Lower lobe of right lung (tissue), 2 donors: ENCODE results near the gene ATG10. TPM values are rescaled to one million over a fixed set of nuclear protein-coding genes. Genes with fewer than 3 reads are reported as not detected.

Experiments
- ATAC-seq, 2 donors: fragments of 200-7000 bp; cut with Tn5 transposase; one replicate each; pipeline ENCODE4 v1.9.1; 2020 to 2022; ENCODE audit warnings: mild to moderate bottlenecking in 2 of 2, moderate library complexity in 2 of 2
- DNase-seq: peaks from one replicate; pipeline ENCODE4 v3.0.0-alpha.2; 2020
- H3K27ac ChIP-seq: fragments of 200-600 bp; one replicate; pipeline ENCODE4 v1.8.0; 2022
- H3K27me3 ChIP-seq: fragments of 200-600 bp; one replicate; pipeline ENCODE4 v1.8.0; 2022; ENCODE audit warnings: low read depth
- H3K36me3 ChIP-seq: fragments of 200-600 bp; one replicate; pipeline ENCODE4 v1.8.0; 2022; ENCODE audit warnings: mild to moderate bottlenecking
- H3K4me1 ChIP-seq: fragments of 200-600 bp; one replicate; pipeline ENCODE4 v1.8.0; 2022
- H3K4me3 ChIP-seq: fragments of 200-600 bp; one replicate; pipeline ENCODE4 v1.8.0; 2022; ENCODE audit warnings: mild to moderate bottlenecking
- H3K9me3 ChIP-seq: fragments of 200-600 bp; one replicate; pipeline ENCODE4 v1.8.0; 2022
- intact Hi-C: fragments of 100-400 bp; cut with DNase I; formaldehyde crosslinking; loops from one replicate; pipeline ENCODE4 v1.11.0; 2022
- total RNA-seq: library from RNA; stranded (reverse); fragmentation: NEBNext Ultra II Directional; extraction: Animal tissue kit (Norgen Biotek cat#: 25700); gene quantifications from one replicate; pipeline ENCODE4 v1.2.1, GENCODE V29; 2021
- TF ChIP-seq, protein P1 (sequence below): fragments of 200-600 bp; IDR thresholded peaks from one replicate; pipeline ENCODE4 v1.8.0; 2022; ENCODE audit warnings: antibody characterized with exemption, mild to moderate bottlenecking
- donor health status: DM: no; HTN: yes; CAD: no; lungs with severe emphysema.

ATG10 gene
- total RNA-seq, 1 donor from 2014 or later: 5.4 TPM

DNA sequence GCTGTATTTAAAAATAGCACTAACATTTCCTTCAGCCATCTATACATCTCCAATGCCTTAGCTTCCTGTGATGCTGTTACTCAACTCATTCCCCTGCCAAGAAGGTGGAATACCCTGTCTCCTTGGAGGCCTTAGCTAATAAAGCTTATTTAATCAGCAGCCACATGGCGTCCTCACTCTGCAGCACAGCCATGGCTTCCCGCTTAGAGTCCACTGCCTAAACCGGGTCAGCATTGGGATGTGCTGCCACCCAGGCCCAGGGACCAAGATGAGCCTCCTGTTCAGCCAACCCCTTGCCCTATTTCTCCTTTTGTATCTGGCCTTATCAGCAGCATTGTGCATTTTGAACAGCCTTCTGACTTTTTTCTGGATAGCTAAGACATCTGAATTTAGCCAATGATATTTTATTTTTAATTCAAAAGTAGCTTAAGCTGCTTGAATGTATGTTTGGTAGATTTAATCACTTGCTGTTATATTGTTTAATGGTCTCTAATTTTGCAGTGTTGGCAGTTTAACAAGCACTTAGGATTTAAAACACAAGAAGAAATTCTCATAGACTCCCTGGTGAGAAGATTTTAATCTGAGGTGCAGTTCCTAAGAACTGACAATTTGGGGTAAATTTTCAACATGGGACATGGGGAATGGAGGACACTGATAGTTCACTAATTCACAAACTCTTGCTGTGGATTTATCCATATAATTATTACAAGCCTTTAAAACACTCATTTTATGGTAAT lies 193.3 kb downstream of the ATG10 start:
- peaks cover 8% of the 10 kb centered on the region for H3K4me1 ChIP-seq
- ATAC-seq: peak; percentile 55 to 64
- DNase-seq: no peak
- no peaks in the 10 kb centered on the region for H3K9me3 ChIP-seq
- no peak overlapping the region for H3K4me3 ChIP-seq
- H3K27ac ChIP-seq: no peak overlapping the region
- intact Hi-C loops: loop anchor here (10.0 kb wide), 1 partner anchor 650 kb away; no protein-coding TSS in a partner anchor
- H3K36me3 ChIP-seq: no peaks in the 10 kb centered on the region
- H3K27me3 ChIP-seq: no peaks in the 10 kb centered on the region
- TF ChIP-seq, protein P1, sequence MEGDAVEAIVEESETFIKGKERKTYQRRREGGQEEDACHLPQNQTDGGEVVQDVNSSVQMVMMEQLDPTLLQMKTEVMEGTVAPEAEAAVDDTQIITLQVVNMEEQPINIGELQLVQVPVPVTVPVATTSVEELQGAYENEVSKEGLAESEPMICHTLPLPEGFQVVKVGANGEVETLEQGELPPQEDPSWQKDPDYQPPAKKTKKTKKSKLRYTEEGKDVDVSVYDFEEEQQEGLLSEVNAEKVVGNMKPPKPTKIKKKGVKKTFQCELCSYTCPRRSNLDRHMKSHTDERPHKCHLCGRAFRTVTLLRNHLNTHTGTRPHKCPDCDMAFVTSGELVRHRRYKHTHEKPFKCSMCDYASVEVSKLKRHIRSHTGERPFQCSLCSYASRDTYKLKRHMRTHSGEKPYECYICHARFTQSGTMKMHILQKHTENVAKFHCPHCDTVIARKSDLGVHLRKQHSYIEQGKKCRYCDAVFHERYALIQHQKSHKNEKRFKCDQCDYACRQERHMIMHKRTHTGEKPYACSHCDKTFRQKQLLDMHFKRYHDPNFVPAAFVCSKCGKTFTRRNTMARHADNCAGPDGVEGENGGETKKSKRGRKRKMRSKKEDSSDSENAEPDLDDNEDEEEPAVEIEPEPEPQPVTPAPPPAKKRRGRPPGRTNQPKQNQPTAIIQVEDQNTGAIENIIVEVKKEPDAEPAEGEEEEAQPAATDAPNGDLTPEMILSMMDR: no peak

- peak; percentile 61 for DNase-seq
- no peak overlapping the region for H3K27ac ChIP-seq
Observed at GRCh38 chr5:82165740-82166530, 194.1 kb downstream of the ATG10 start.

GRCh38 chr5:82167372-82167935 lies 195.6 kb downstream of the ATG10 start:
- Histone ChIP-seq H3K4me3 (no peak overlapping the region), H3K27me3 (no peaks in the 10 kb centered on the region), H3K9me3 (no peaks in the 10 kb centered on the region), H3K36me3 (no peaks in the 10 kb centered on the region), H3K27ac (no peak overlapping the region), H3K4me1 (peaks cover 8% of the 10 kb centered on the region)
- TF ChIP-seq, protein P1: no peak
- intact Hi-C loops: loop anchor here (10.0 kb wide), 1 partner anchor 653 kb away; no protein-coding TSS in a partner anchor
- ATAC-seq (no peak), DNase-seq (no peak)

More at GRCh38 chr5:82165740-82166530, 194.1 kb downstream of the ATG10 start:
- Histone ChIP-seq H3K9me3 (no peaks in the 10 kb centered on the region), H3K36me3 (no peaks in the 10 kb centered on the region), H3K27me3 (no peaks in the 10 kb centered on the region), H3K4me1 (peaks cover 8% of the 10 kb centered on the region), H3K4me3 (no peak overlapping the region)
- TF ChIP-seq, protein P1: peak; percentile 75
- ATAC-seq: peak; percentile 97 to 98
- intact Hi-C loops: loop anchor here (10.0 kb wide), 1 partner anchor 651 kb away; no protein-coding TSS in a partner anchor

DNA sequence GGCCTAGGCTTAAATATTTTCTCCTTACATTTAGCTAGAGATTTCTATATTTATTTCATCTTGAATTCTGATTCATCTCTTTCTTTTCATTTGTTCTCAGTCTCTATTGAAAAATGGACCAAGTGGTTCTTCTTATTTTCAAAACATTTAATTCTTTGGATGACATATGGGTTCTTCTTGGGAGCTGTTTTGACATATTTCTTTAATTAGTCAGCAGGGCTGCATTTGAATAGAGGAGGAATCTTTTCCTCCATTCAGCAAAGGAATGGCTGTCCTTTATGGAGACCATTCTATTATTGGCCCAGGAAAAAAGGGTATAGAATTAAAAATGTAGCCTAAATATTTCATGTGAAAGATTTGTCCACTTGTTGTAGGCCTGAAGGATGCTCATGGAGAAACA lies 196.5 kb downstream of the ATG10 start:
- Histone ChIP-seq H3K9me3 (no peaks in the 10 kb centered on the region), H3K27ac (no peak overlapping the region), H3K4me3 (no peak overlapping the region), H3K27me3 (no peaks in the 10 kb centered on the region), H3K36me3 (no peaks in the 10 kb centered on the region), H3K4me1 (peaks cover 8% of the 10 kb centered on the region)
- intact Hi-C loops: loop anchor here (10.0 kb wide), 1 partner anchor 653 kb away; no protein-coding TSS in a partner anchor
- DNase-seq (no peak), ATAC-seq (no peak)
- TF ChIP-seq, protein P1: no peak

DNA sequence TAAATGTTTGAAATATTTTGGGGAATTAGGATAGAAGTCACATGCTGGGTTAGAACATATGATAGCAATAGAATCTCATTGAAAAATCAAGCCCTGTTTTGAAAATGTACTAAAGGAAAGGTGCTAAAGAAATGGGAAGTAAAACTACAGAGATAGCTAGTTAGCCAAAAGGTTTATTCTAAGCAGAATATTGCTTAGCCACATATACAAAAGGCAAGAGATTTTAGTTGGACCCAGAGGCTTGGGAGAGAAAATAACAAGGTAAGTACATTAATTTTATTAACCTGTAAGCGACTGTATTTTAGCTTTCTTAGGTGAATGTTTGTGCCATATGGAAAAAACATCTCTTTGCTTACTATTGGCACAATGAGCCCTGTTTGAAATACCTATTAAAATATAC lies 198.1 kb downstream of the ATG10 start:
- Histone ChIP-seq H3K4me1 (peaks cover 14% of the 10 kb centered on the region), H3K9me3 (no peaks in the 10 kb centered on the region), H3K36me3 (no peaks in the 10 kb centered on the region), H3K27me3 (no peaks in the 10 kb centered on the region), H3K4me3 (no peak overlapping the region), H3K27ac (no peak overlapping the region)
- no peak for ATAC-seq
- intact Hi-C loops: loop anchor here (10.0 kb wide), 1 partner anchor 655 kb away; no protein-coding TSS in a partner anchor
- TF ChIP-seq, protein P1: no peak
- no peak for DNase-seq
